Chondrocyte (in vitro differentiated cells): ENCODE measurements around the gene H2BK1. TPM values are rescaled to one million over a fixed set of nuclear protein-coding genes. Genes with fewer than 3 reads are reported as not detected.

Experiments used
- DNase-seq: peaks from one replicate; pipeline ENCODE4 v3.0.0; 2021; ENCODE audit warnings: mixed read lengths, low spot score
- H3K27ac Mint-ChIP-seq: one replicate; pipeline ENCODE4 v1.8.0; 2021; ENCODE audit warnings: mild to moderate bottlenecking, moderate library complexity, mixed read lengths; ENCODE audit not compliant: unreplicated experiment
- H3K27me3 Mint-ChIP-seq: 2 replicates; pipeline ENCODE4 v1.8.0; 2021; ENCODE audit warnings: low read depth, mixed read lengths
- H3K36me3 Mint-ChIP-seq: 2 replicates; pipeline ENCODE4 v1.8.0; 2021; ENCODE audit warnings: low read depth, mixed read lengths
- H3K4me1 Mint-ChIP-seq: 2 replicates; pipeline ENCODE4 v1.8.0; 2021; ENCODE audit warnings: low read depth, mild to moderate bottlenecking, mixed read lengths
- H3K4me3 Mint-ChIP-seq: one replicate; pipeline ENCODE4 v1.8.0; 2021; ENCODE audit warnings: mild to moderate bottlenecking, moderate library complexity, mixed read lengths; ENCODE audit not compliant: unreplicated experiment
- H3K9me3 Mint-ChIP-seq: 2 replicates; pipeline ENCODE4 v1.8.0; 2021; ENCODE audit warnings: low read depth, mixed read lengths
- CTCF ChIP-seq: fragments of 200-600 bp; sonication (generic); IDR thresholded peaks from 2 replicates; pipeline ENCODE4 v1.5.0; 2021; ENCODE audit warnings: antibody characterized with exemption, mild to moderate bottlenecking, moderate library complexity
- total RNA-seq: library from RNA; stranded (reverse); gene quantifications from 3 replicates; pipeline ENCODE4 v1.2.1, GENCODE V29; 2021

The H2BK1 gene
- total RNA-seq, 1 donor from 2014 or later, result not detected

DNA sequence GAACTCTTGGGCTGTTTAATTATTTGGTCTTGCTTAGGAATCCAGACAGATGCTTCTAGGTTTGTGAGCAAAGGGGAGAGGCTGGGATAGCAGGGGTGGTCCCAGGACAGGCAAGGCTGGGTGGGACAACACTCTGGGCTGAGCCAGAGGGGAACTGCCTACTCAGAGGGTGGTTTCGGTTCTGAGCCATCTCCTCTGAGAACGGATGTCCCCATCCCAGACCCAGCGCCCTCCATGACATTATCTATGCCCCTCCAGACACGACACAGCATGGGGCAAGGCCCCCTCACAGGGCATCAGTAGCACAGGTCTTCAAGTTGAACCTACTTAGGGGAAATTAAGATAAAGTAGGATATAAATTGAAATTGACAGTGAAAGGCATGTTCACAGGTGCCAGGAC lies 30.3 kb downstream of the H2BK1 start:
- Mint-ChIP-seq H3K9me3 (no peaks in the 10 kb centered on the region), H3K27me3 (peaks cover 42% of the 10 kb centered on the region), H3K4me3 (no peak overlapping the region), H3K27ac (no peak overlapping the region), H3K4me1 (no peaks in the 10 kb centered on the region), H3K36me3 (no peaks in the 10 kb centered on the region)
- no peak for DNase-seq
- no peak for TF ChIP-seq CTCF

DNA sequence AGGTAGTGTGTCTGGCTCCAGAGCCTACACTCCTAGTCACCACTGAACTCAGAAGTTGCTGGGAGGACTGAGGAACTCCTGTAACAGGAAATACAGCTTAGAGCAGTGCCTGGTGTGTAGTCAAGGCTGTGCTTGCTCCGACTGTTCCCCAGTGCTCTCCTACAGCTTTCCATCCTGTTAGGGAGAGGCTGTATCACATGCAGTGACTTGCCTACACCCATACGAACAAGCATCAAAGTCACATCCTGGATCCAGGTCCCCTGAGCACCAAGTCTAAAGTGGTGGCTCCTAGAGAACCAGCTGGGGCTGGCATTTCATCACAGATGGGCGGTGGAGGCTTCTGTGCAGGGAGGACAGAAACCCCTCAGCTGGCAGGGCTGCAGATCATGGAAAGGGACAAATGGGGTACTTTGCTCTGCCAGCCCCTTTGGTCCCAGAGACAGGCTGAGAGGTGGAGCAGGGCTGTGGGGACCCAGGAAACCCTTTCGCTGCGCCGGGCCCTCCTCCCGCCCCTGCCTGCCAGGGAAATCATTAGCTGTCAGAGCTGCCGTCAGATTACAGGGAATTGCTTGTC lies 30.9 kb downstream of the H2BK1 start:
- no peak for TF ChIP-seq CTCF
- no peaks in the 10 kb centered on the region for H3K9me3 Mint-ChIP-seq
- DNase-seq, result no peak
- no peak overlapping the region for H3K4me3 Mint-ChIP-seq
- H3K4me1 Mint-ChIP-seq, result no peaks in the 10 kb centered on the region
- H3K27me3 Mint-ChIP-seq, result peaks cover 44% of the 10 kb centered on the region
- no peaks in the 10 kb centered on the region for H3K36me3 Mint-ChIP-seq
- H3K27ac Mint-ChIP-seq, result no peak overlapping the region

GRCh38 chr7:151178831-151179230 lies 31.5 kb downstream of the H2BK1 start:
- Mint-ChIP-seq H3K27me3 (peaks cover 44% of the 10 kb centered on the region), H3K36me3 (no peaks in the 10 kb centered on the region), H3K27ac (no peak overlapping the region), H3K4me1 (no peaks in the 10 kb centered on the region), H3K9me3 (no peaks in the 10 kb centered on the region), H3K4me3 (no peak overlapping the region)
- no peak for TF ChIP-seq CTCF
- DNase-seq, result no peak

GRCh38 chr7:151178236-151178635 lies 32.1 kb downstream of the H2BK1 start:
- Mint-ChIP-seq H3K27ac (no peak overlapping the region), H3K36me3 (no peaks in the 10 kb centered on the region), H3K9me3 (no peaks in the 10 kb centered on the region), H3K4me3 (no peak overlapping the region), H3K4me1 (no peaks in the 10 kb centered on the region), H3K27me3 (peaks cover 48% of the 10 kb centered on the region)
- no peak for TF ChIP-seq CTCF
- no peak for DNase-seq

DNA sequence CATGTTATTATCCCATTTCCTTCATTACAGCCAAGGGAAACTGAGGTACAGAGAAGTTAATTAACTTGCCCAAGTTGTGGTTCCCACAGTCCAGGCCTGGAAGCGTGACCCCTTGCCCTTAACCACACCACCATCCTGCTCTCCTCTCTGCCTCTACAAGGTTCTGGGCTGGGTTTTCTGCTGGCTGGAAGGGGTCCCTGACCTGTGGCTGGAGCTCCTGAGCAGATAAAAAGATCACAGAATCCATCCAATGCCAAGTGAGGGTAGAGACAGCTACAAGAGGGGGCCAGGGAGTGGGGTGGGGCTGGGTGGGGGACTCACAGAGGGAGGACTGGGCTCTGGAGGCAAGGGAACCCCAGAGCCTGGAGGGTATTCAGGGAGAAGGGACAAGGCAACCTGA lies 33.0 kb downstream of the H2BK1 start:
- DNase-seq, result no peak
- TF ChIP-seq CTCF, result no peak
- Mint-ChIP-seq H3K27me3 (peaks cover 52% of the 10 kb centered on the region), H3K36me3 (no peaks in the 10 kb centered on the region), H3K9me3 (no peaks in the 10 kb centered on the region), H3K4me3 (no peak overlapping the region), H3K27ac (no peak overlapping the region), H3K4me1 (no peaks in the 10 kb centered on the region)
